Activated naive CD4-positive, alpha-beta T cell treated with anti-CD3 and anti-CD28 coated beads, Interleukin-2, amount 10 ng/mL, durations not matched to agents 7 days and 5 days (primary cell): Measurements from ENCODE around the gene IQSEC1.
A peak's percentile ranks its signal among the peaks of the same experiment; 100 is the strongest.

Source experiments
- CTCF ChIA-PET: fragments of 350-600 bp; sonication (Branson Sonifier 250); formaldehyde crosslinking; loops from one replicate; lab custom pipeline; 2021; ENCODE audit warnings: antibody characterized with exemption; lab: Charles Lee
- DNase-seq: peaks from one replicate; pipeline ENCODE4 v3.0.0-alpha.2; 2020
- H3K27ac Mint-ChIP-seq: one replicate; pipeline ENCODE4 v1.8.0; 2021; ENCODE audit warnings: mild to moderate bottlenecking, moderate library complexity, mixed read lengths
- H3K27me3 Mint-ChIP-seq: one replicate; pipeline ENCODE4 v1.8.0; 2021; ENCODE audit warnings: mild to moderate bottlenecking, mixed read lengths
- H3K36me3 Mint-ChIP-seq: one replicate; pipeline ENCODE4 v1.8.0; 2021; ENCODE audit warnings: mixed read lengths
- H3K4me1 Mint-ChIP-seq: one replicate; pipeline ENCODE4 v1.8.0; 2021; ENCODE audit warnings: mixed read lengths
- H3K4me3 Mint-ChIP-seq: one replicate; pipeline ENCODE4 v1.8.0; 2021; ENCODE audit warnings: mild to moderate bottlenecking, moderate library complexity, mixed read lengths
- H3K9me3 Mint-ChIP-seq: one replicate; pipeline ENCODE4 v1.8.0; 2021; ENCODE audit warnings: mixed read lengths

The IQSEC1 gene

DNA sequence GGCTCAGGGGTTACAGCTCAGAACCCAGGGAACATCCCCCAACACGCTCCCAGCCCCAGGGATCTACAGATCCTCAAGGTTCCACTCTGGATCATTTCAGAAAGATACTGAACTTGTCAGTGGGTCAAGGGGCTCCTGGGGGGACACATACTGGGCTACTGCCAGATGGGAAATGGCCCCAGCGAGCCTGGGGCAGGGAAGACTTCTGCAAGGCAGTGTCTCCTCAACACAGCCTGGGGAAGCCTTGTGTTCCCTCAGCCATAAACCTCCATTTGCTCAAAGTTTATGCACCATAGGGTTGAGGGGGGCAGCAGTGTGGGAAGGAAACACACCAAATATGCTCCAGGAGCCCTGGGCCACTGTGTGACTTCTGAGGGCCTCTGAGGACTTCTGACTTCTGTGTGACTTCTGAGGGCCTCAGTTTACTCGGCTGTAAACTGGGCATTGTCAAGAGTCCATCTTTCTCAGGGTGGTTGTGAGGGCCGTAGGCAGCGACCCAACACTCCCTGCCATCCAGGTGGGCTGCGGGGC lies 58.4 kb downstream of the IQSEC1 start:
- Mint-ChIP-seq H3K4me3 (peak overlapping the region; percentile 76), H3K4me1 (peaks cover 60% of the 10 kb centered on the region), H3K9me3 (no peaks in the 10 kb centered on the region), H3K27me3 (no peaks in the 10 kb centered on the region), H3K36me3 (peaks cover 31% of the 10 kb centered on the region), H3K27ac (peak overlapping the region; percentile 97)
- DNase-seq = peak; percentile 33
- CTCF ChIA-PET = interaction anchor here (3.3 kb wide), 1 partner anchor 20 kb away, joined by 14 read pairs; no protein-coding TSS in a partner anchor

DNA sequence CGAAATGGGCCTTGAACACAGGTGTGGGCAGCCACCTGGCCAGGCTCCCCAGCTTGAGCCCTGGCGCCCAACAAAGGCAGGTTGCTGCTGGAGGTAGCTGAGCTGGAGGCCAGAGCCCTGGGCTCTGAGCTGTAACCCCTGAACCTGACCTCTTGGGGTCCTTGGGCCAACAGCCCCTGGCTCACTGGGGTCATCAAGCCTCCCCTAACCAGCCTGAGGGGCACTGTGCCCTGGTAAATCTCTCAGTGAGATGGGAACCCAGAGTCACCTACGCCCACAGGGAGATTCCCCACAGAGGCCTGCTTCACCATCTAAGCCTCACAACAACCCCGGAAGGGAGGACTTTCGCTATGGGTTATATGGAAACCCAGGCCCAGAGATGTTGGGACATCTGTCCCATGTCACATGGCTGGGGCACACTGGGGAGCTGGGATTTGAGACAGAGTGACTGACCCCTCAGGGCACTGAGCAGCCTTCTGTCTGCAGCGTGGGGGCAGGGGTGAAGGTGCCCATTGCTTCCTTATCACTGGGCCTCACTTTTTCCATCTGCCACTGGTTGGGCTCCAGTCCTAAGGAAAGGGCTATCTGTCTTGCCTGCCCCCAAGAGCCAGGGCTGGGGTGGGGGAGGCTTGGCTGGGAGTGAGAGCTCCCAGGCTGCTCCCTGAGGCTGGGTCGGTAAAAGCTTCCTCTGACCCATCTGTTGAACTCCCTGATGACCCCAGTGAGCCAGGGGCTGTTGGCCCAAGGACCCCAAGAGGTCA lies 59.1 kb downstream of the IQSEC1 start:
- Mint-ChIP-seq H3K27me3 (no peaks in the 10 kb centered on the region), H3K4me3 (peak overlapping the region; percentile 76), H3K36me3 (peaks cover 36% of the 10 kb centered on the region), H3K4me1 (peaks cover 66% of the 10 kb centered on the region), H3K27ac (peak overlapping the region; percentile 97), H3K9me3 (no peaks in the 10 kb centered on the region)
- CTCF ChIA-PET = interaction anchor here (3.3 kb wide), 1 partner anchor 19 kb away, joined by 14 read pairs; no protein-coding TSS in a partner anchor
- peak; percentile 62 for DNase-seq

DNA sequence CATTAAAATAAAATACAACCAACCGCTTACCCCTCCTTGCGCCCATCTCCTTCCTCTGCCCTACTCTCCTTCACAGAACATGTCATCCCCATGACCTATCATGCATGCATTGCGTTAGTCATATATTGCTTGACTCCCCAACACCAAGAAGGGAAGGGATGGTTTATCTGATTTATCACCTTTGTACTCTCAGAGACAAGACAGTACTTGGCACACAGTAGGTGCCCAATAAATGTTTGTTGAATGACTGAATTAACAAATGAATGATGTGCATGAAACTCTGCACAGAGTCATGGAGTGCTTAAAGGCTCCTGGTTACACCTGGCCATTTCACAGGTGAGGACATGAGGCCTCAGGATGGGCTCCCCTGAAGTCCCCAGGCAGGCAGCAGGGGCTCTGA lies 59.7 kb downstream of the IQSEC1 start:
- Mint-ChIP-seq H3K36me3 (peaks cover 42% of the 10 kb centered on the region), H3K27ac (peak overlapping the region; percentile 97), H3K9me3 (no peaks in the 10 kb centered on the region), H3K4me3 (peak overlapping the region; percentile 76), H3K4me1 (peaks cover 72% of the 10 kb centered on the region), H3K27me3 (no peaks in the 10 kb centered on the region)
- DNase-seq = no peak
- CTCF ChIA-PET = interaction anchor here (1.9 to 3.3 kb wide), 2 partner anchors 19 to 29 kb away, joined by 6 to 14 read pairs; no protein-coding TSS in a partner anchor

- Mint-ChIP-seq H3K9me3 (no peaks in the 10 kb centered on the region), H3K27ac (peak overlapping the region; percentile 97), H3K4me1 (peaks cover 76% of the 10 kb centered on the region), H3K27me3 (no peaks in the 10 kb centered on the region), H3K36me3 (peaks cover 47% of the 10 kb centered on the region), H3K4me3 (peak overlapping the region; percentile 76)
- CTCF ChIA-PET = interaction anchor here (1.9 to 3.3 kb wide), 3 partner anchors 18 to 79 kb away, joined by 5 to 14 read pairs (median 6); no protein-coding TSS in a partner anchor
- DNase-seq = no peak
These were observed 60.1 kb downstream of the IQSEC1 start for GRCh38 chr3:13013151-13013561.

GRCh38 chr3:13012221-13012691 lies 61.0 kb downstream of the IQSEC1 start:
- CTCF ChIA-PET = interaction anchor here (1.1 to 2.2 kb wide), 5 partner anchors 11 to 80 kb away, joined by 4 to 15 read pairs (median 6); no protein-coding TSS in a partner anchor
- H3K4me3 Mint-ChIP-seq = peak overlapping the region; percentile 76
- H3K36me3 Mint-ChIP-seq = peaks cover 48% of the 10 kb centered on the region
- no peaks in the 10 kb centered on the region for H3K9me3 Mint-ChIP-seq
- H3K4me1 Mint-ChIP-seq = peaks cover 79% of the 10 kb centered on the region
- peak overlapping the region; percentile 96 for H3K27ac Mint-ChIP-seq
- no peaks in the 10 kb centered on the region for H3K27me3 Mint-ChIP-seq
- DNase-seq = peak; percentile 57

GRCh38 chr3:13011573-13012220 lies 61.5 kb downstream of the IQSEC1 start:
- H3K4me1 Mint-ChIP-seq = peaks cover 78% of the 10 kb centered on the region
- DNase-seq = peak; percentile 93
- H3K27ac Mint-ChIP-seq = peak overlapping the region; percentile 96
- H3K27me3 Mint-ChIP-seq = no peaks in the 10 kb centered on the region
- H3K4me3 Mint-ChIP-seq = peak overlapping the region; percentile 76
- H3K9me3 Mint-ChIP-seq = no peaks in the 10 kb centered on the region
- H3K36me3 Mint-ChIP-seq = peaks cover 48% of the 10 kb centered on the region
- CTCF ChIA-PET = interaction anchor here (1.1 to 2.2 kb wide), 5 partner anchors 11 to 81 kb away, joined by 4 to 15 read pairs (median 6); no protein-coding TSS in a partner anchor

DNA sequence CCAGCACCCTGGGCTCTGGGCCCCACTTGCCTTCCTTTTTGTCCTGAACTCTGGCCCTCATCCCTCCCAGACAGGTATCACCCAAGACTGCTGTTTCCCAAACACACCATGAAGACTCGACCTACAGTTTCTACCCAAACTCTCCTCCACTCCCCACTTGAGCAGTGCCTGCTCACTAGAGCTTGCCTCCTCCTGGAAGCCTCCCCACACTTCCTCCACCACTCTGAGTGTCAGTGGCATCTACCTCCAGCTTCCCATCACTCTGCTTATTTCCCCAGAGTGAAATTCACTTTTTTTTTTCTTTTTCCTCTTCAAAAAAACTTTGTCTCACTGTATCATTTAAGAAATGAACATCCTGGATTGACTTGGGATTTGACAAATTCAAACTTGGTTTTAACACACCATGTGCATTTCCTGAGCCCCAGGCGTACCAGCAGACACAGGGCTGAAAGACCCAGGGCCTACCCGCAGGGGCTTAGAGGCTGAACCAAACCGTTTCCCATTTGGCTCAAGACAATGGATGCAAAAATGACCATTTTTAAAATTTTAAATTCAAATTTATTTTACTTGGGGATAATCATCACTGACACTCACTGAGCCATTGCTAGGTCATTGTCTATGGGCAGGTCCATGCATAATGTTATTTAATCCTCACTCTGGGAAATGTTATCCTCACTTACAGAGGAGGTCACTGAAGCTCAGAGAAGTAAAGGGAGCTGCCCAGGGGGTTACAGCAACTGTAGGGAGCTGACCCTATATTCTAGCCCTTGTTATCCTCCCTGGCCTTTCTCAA lies 62.3 kb downstream of the IQSEC1 start:
- CTCF ChIA-PET = interaction anchor here (1.1 to 2.2 kb wide), 7 partner anchors 10 to 81 kb away, joined by 3 to 15 read pairs (median 6); no protein-coding TSS in a partner anchor
- Mint-ChIP-seq H3K4me1 (peaks cover 77% of the 10 kb centered on the region), H3K9me3 (no peaks in the 10 kb centered on the region), H3K27me3 (no peaks in the 10 kb centered on the region), H3K36me3 (peaks cover 54% of the 10 kb centered on the region), H3K27ac (peak overlapping the region; percentile 96), H3K4me3 (peak overlapping the region; percentile 76)
- DNase-seq = no peak

GRCh38 chr3:13009946-13010315 lies 63.3 kb downstream of the IQSEC1 start:
- H3K27ac Mint-ChIP-seq = peak overlapping the region; percentile 96
- peaks cover 87% of the 10 kb centered on the region for H3K4me1 Mint-ChIP-seq
- H3K4me3 Mint-ChIP-seq = peak overlapping the region; percentile 71
- no peaks in the 10 kb centered on the region for H3K27me3 Mint-ChIP-seq
- CTCF ChIA-PET = interaction anchor here (1.1 to 2.2 kb wide), 5 partner anchors 11 to 82 kb away, joined by 3 to 10 read pairs (median 6); no protein-coding TSS in a partner anchor
- H3K9me3 Mint-ChIP-seq = no peaks in the 10 kb centered on the region
- no peak for DNase-seq
- H3K36me3 Mint-ChIP-seq = peaks cover 58% of the 10 kb centered on the region

DNA sequence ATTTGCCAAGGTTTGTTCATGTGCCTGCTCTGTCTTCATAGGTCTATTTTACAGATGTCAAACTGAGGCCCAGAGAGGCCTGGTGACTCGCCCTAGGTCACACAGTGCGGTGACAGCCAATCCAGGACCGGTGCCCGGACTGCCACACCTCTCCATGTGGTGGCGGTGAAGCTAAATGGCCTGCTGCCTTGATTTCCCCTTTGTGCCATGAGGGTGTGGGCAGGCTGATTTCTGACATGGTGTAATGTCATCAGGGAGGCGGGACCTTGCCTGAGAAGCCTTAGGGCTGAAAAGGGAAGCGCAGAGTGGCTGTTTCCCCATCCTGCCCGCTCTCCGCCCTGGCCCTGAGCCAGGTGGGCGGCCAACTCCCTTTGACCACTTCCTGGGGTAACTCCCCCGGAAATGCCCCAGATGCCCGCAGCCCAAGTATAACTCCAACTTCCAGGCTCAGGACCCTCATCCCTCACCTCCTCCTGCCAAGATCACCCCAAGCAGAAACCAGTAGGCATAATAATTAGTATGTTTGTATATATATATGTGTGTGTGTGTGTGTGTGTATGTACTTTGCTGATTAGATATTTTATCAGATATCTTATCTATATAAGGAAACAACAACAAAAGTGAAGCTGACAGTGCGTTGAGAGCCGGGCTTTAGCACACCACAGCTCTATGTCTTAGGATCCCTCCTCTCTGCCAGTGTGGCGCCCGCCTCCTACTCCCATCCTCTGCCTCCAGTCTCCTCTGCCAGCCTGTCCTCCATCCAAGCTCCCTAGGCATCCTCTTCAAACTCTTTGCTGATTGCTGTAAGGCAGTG lies 63.9 kb downstream of the IQSEC1 start:
- CTCF ChIA-PET = interaction anchor here (0.6 to 1.6 kb wide), 5 partner anchors 13 to 83 kb away, joined by 3 to 8 read pairs (median 3); no protein-coding TSS in a partner anchor
- no peaks in the 10 kb centered on the region for H3K27me3 Mint-ChIP-seq
- peak overlapping the region; percentile 71 for H3K4me3 Mint-ChIP-seq
- peaks cover 87% of the 10 kb centered on the region for H3K4me1 Mint-ChIP-seq
- no peaks in the 10 kb centered on the region for H3K9me3 Mint-ChIP-seq
- H3K27ac Mint-ChIP-seq = peak overlapping the region; percentile 96
- peaks cover 58% of the 10 kb centered on the region for H3K36me3 Mint-ChIP-seq
- peak; percentile 65 for DNase-seq

DNA sequence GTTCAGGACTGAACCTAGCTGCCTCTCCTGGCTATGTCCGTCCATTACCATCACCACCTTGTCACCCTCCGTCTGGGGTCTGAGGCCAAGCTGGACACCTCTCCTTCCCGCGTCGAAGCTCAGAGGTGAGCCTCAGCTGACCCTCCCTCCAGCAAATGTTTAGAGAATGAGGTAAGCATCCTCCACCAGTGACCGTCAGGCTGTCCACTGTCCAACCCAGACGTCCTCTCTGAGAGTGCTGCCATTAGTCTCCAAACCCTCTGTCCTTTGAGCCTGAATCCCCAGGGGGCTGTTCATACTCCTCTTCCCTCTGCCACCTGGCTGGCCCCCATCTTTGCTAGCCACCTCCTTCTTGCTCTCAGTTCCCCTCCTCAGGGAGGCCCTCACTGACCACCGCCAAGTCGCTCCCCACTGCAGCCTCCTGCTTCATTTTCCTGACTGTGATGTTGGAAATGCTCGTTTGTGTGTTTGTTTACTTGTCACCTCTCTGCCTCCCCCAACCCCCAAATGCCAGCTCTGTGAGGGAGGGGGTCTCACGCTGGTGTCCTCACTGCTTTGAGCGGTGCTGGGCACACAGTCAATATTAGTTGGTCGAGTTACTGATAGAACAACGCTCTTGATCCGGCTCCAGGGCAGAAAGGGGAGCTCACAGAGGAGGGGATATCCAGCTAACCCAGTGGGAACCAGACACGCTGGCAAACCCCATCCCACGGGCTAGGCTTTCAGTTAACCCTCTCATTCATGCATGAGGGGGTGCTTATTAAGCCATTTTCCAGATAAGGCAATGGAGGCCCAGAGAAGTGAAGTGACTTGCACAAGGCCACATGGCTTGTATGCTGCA lies 64.9 kb downstream of the IQSEC1 start:
- CTCF ChIA-PET = interaction anchor here (0.6 to 4.9 kb wide), 2 partner anchors 12 to 13 kb away, joined by 3 to 32 read pairs; no protein-coding TSS in a partner anchor

DNA sequence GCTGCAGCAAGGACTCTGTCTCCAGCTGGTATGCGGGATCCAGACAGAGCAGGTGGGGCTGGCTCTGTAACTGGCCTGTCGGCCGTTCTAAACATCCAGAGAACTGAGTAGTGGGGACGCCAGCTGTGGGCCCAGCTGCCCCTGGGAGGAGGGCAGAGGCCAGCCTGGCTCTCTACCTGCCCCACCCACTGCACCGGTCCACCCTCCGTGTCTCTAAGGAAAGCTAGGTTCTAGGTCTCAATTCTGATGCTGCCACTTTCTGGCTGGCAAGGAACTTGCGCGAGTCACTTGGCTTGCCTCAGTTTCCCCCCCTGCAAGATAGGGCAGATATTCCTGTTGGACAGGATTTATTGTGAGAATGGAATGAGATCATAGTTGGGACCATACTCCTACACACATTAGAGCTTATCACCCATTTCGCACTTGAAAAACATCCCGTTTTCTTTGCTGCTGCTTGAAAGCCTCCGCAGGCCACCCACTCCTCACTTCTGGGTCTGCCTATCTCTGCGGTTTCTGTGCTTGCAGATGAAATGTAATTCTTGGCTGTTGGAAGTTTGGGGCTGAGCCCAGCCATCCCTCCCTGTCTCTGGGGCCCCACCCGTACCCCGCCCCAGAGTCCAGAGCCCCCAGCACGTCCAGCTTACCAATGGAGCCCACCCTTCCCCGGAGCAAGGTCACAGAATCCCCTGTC lies 65.8 kb downstream of the IQSEC1 start:
- Mint-ChIP-seq H3K27ac (peak overlapping the region; percentile 19), H3K9me3 (no peaks in the 10 kb centered on the region), H3K27me3 (no peaks in the 10 kb centered on the region), H3K4me3 (no peak overlapping the region), H3K4me1 (peaks cover 91% of the 10 kb centered on the region), H3K36me3 (peaks cover 52% of the 10 kb centered on the region)
- CTCF ChIA-PET = interaction anchor here (1.0 to 4.9 kb wide), 3 partner anchors 11 to 37 kb away, joined by 3 to 32 read pairs (median 3); no protein-coding TSS in a partner anchor
- no peak for DNase-seq

More for the DNA sequence above, 64.9 kb downstream of the IQSEC1 start:
- Mint-ChIP-seq H3K27me3 (no peaks in the 10 kb centered on the region), H3K4me3 (no peak overlapping the region), H3K36me3 (peaks cover 54% of the 10 kb centered on the region), H3K4me1 (peaks cover 89% of the 10 kb centered on the region), H3K9me3 (no peaks in the 10 kb centered on the region), H3K27ac (peak overlapping the region; percentile 96)
- no peak for DNase-seq
